Pancreas (tissue), 10 donors: ENCODE results near the gene EHD1. TPM values are rescaled to one million over a fixed set of nuclear protein-coding genes. Genes with fewer than 3 reads are reported as not detected.

Experiments
- ATAC-seq, 4 donors: fragments of 200-7000 bp; cut with Tn5 transposase; one replicate each; pipeline versions ENCODE4 v1.8.0 to v1.9.1; 2020; ENCODE audit warnings: mild to moderate bottlenecking in 4 of 4, moderate library complexity in 4 of 4
- DNase-seq, 6 donors: peaks; one replicate each; pipeline ENCODE4 v3.0.0-alpha.2; 2020
- FAIRE-seq: peaks from 2 replicates; lab custom pipeline; 2012; peaks lifted over from hg19 to GRCh38; lab: Jason Lieb, UNC
- H3K27ac ChIP-seq, 4 donors: fragments of 200-600 bp; sonication (generic); 1 replicate in 3 of 4; 2 replicates in 1 of 4; pipeline versions ENCODE4 v1.5.0 to v1.8.0; 2020
- H3K27me3 ChIP-seq, 4 donors: fragments of 200-600 bp; one replicate each; pipeline ENCODE4 v1.8.0; 2021
- H3K36me3 ChIP-seq, 3 donors: fragments of 200-600 bp; sonication (generic) in 1 of 3; one replicate each; pipeline versions ENCODE4 v1.5.0 to v1.8.0; 2020 to 2021
- H3K4me1 ChIP-seq, 3 donors: fragments of 200-600 bp; one replicate each; pipeline ENCODE4 v1.8.0; 2021
- H3K4me3 ChIP-seq, 4 donors: fragments of 200-600 bp; sonication (generic) in 2 of 4; one replicate each; pipeline versions ENCODE4 v1.5.0 to v1.8.0; 2020 to 2021
- H3K9me3 ChIP-seq, 4 donors: fragments of 200-600 bp; one replicate each; pipeline ENCODE4 v1.8.0; 2021
- WGBS, 2 donors: extraction: QIAGEN DNeasy Blood & Tissue Kit; methylation state at CpG; one replicate each; pipeline ENCODE4 v1.1.7; 2013; 5-methylcytosine and 5-hydroxymethylcytosine counted together
- intact Hi-C, 3 donors: fragments of 100-400 bp; cut with DNase I; formaldehyde crosslinking; loops; one replicate each; pipeline versions ENCODE4 v1.11.1 to v1.14.2; 2022
- polyA plus RNA-seq, 2 donors: library from polyadenylated mRNA; stranded (reverse); fragments of 200-250 nt; gene quantifications; one replicate each; pipeline ENCODE4 v1.2.3, GENCODE V29; 2013
- total RNA-seq, 6 donors: library from RNA; stranded (reverse); fragmentation: NEBNext Ultra II Directional in 4 of 6; extraction: Animal tissue kit (Norgen Biotek cat#: 25700) in 4 of 6; gene quantifications; one replicate each; pipeline versions ENCODE4 v1.2.1 to v1.2.4, GENCODE V29; 2021 to 2023
- TF ChIP-seq, protein P1 (sequence below), 4 donors: fragments of 200-600 bp; sonication (generic) in 3 of 4; IDR thresholded peaks; one replicate each; pipeline versions ENCODE4 v1.5.0 to v1.8.0; 2021; ENCODE audit warnings: antibody characterized with exemption in 4 of 4
- donor health status: healthy with polysubstance abuse.
- donor health status: DM: no; HTN: no; CAD: no; lungs with moderate emphysema.
- donor health status: DM: no; HTN: no; CAD: no.
- donor health status: control.
- donor health status: control.
- donor health status: Bipolar disorder and iron deficiency.
- donor health status: DM: yes; HTN: yes; CAD: no.
- donor health status: DM: no; HTN: no; CAD: no.
- donor health status: DM: no; HTN: no; CAD: no.
- donor health status: DM: yes; HTN: yes; CAD: no.

EHD1 gene
- total and polyA plus RNA-seq, 8 donors = 10.1 to 22.1 (median 16.8) TPM

DNA sequence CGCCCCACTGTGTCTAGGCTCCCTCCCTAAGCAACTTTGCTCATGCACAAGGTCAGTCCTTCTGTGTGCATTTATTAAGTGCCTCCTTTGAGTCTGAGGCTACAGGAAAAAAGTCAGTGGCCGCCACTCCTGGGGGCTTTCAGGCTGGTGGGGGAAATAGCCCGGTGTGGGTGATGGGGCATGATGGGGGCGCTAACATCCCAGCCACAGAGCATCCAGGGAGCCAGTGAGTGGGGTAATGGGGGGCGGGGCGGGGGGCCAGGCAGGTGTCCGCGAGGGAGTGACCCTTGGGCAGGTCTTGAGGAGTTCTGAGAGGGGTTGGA lies 9.9 kb upstream of the EHD1 start:
- Histone ChIP-seq H3K4me1 (peaks cover under 1 to 21% (median 11%) of the 10 kb centered on the region in 3 donors), H3K9me3 (no peaks in the 10 kb centered on the region), H3K27ac (peak overlapping the region in 1 of 4 donors; percentile 45), H3K27me3 (no peaks in the 10 kb centered on the region), H3K36me3 (no peaks in the 10 kb centered on the region), H3K4me3 (peak overlapping the region in 2 of 4 donors; percentile 16 to 30)
- intact Hi-C loops = no loop called here
- TF ChIP-seq, protein P1, sequence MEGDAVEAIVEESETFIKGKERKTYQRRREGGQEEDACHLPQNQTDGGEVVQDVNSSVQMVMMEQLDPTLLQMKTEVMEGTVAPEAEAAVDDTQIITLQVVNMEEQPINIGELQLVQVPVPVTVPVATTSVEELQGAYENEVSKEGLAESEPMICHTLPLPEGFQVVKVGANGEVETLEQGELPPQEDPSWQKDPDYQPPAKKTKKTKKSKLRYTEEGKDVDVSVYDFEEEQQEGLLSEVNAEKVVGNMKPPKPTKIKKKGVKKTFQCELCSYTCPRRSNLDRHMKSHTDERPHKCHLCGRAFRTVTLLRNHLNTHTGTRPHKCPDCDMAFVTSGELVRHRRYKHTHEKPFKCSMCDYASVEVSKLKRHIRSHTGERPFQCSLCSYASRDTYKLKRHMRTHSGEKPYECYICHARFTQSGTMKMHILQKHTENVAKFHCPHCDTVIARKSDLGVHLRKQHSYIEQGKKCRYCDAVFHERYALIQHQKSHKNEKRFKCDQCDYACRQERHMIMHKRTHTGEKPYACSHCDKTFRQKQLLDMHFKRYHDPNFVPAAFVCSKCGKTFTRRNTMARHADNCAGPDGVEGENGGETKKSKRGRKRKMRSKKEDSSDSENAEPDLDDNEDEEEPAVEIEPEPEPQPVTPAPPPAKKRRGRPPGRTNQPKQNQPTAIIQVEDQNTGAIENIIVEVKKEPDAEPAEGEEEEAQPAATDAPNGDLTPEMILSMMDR (IDR thresholded peaks at IDR 0.05) = no peak
- ATAC-seq (no peak), DNase-seq (no peak), FAIRE-seq (no peak)
- 49 to 56% methylated on average over 8 of the region's 8 CpGs for WGBS, 2 donors

- 9 to 11% methylated on average over 30 to 34 of the region's 34 CpGs for WGBS, 2 donors
- H3K27me3 ChIP-seq = no peaks in the 10 kb centered on the region
- peak overlapping the region in 2 of 4 donors; percentile 16 to 30 for H3K4me3 ChIP-seq
- ATAC-seq (peak; percentile 79 to 89 (median 88)), DNase-seq (peak; percentile 72 to 97 (median 84)), FAIRE-seq (no peak)
- peak overlapping the region in 2 of 4 donors; percentile 2 to 45 for H3K27ac ChIP-seq
- intact Hi-C loops = no loop called here
- TF ChIP-seq, protein P1 (IDR thresholded peaks at IDR 0.05) = peak; percentile 95 to 99 (median 98)
- H3K9me3 ChIP-seq = no peaks in the 10 kb centered on the region
- H3K36me3 ChIP-seq = no peaks in the 10 kb centered on the region
- peaks cover 0 to 20% (median 10%) of the 10 kb centered on the region in 3 donors for H3K4me1 ChIP-seq
These were observed 9.5 kb upstream of the EHD1 start for GRCh38 chr11:64887757-64888405.

GRCh38 chr11:64887234-64887756 lies 8.9 kb upstream of the EHD1 start:
- WGBS, 2 donors = 71 to 74% methylated on average over 8 of the region's 8 CpGs
- peak overlapping the region in 1 of 4 donors; percentile 30 for H3K4me3 ChIP-seq
- H3K27ac ChIP-seq = peak overlapping the region in 1 of 4 donors; percentile 45
- no peaks in the 10 kb centered on the region for H3K36me3 ChIP-seq
- TF ChIP-seq, protein P1 (IDR thresholded peaks at IDR 0.05) = no peak
- intact Hi-C loops = no loop called here
- H3K9me3 ChIP-seq = no peaks in the 10 kb centered on the region
- ATAC-seq (no peak), FAIRE-seq (no peak), DNase-seq (no peak)
- H3K27me3 ChIP-seq = no peaks in the 10 kb centered on the region
- peaks cover 0 to 20% (median 10%) of the 10 kb centered on the region in 3 donors for H3K4me1 ChIP-seq

DNA sequence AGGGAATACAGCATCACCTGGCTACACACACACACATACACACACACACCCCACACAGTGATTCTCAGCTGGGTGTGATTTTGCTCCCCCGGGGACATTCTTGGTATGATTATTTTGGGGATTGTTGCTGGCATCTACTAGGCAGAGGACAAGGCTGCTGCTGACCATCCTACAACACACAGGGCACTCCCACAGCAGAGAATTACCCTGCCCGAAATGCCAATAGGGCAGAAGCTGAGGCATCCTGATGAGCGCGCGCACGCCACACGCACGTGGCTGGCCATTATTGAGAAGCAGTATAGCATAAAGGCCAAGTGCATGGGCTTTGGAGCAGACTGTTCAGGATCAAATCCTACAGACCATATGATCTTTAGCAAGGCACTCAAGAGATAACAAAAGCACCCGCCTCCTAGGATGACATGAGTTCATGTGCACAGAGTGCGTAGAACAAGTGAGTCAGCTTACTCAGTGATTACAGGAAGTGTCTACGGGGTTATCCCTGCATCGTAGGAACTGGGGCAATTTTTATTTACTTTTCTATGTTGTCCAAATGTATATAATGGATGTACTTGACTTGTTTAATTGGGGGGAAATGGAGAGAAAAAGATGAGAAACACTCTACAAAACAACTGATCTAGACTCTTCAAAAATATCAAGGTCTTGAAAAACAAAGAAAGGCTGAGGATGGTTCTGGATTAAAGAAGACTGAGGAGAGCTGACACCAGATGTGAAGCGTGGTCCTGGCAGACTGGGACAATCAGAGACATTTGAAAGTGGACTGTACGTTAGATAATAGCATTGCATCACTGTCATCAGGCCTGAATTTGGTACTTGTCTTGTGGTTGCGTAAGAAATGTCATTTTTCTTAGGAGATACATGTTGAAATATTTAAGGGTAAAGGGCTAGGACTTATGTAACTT lies 7.2 kb upstream of the EHD1 start:
- H3K36me3 ChIP-seq = no peaks in the 10 kb centered on the region
- H3K4me3 ChIP-seq = no peak overlapping the region
- H3K27me3 ChIP-seq = no peaks in the 10 kb centered on the region
- peaks cover 0 to 12% (median 10%) of the 10 kb centered on the region in 3 donors for H3K4me1 ChIP-seq
- intact Hi-C loops = no loop called here
- FAIRE-seq = no peak
- ATAC-seq = peak in 1 of 4 donors; percentile 33
- no peak for DNase-seq
- 76 to 87% methylated on average over 15 of the region's 15 CpGs for WGBS, 2 donors
- no peaks in the 10 kb centered on the region for H3K9me3 ChIP-seq
- H3K27ac ChIP-seq = no peak overlapping the region
- TF ChIP-seq, protein P1 (IDR thresholded peaks at IDR 0.05) = no peak
